ENCODE measurements around the gene HPS3. TPM values are rescaled to one million over a fixed set of nuclear protein-coding genes. Genes with fewer than 3 reads are reported as not detected.
A peak's percentile ranks its signal among the peaks of the same experiment; 100 is the strongest.

Gene HPS3
- total and polyA plus RNA-seq, 4 donors = 4.4 to 9.9 (median 7.7) TPM

DNA sequence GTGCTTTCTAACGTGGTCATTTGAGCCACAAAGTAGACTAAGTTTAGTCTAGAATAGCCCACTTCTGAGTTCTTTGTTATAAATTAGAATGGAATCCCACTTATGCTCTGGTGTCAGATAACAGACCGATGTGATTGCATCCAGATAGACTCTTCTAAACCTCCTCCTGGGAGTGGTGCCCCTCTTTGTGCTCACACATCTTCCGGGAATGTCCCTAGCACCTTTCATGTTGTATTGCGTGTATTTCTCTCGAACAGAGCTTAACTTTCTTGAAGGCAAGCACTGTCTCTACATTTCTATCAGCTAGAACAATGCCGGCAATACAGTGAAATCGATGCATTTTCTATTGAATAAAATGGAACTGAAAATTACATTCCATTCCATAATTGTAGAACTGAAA, 69.2 kb downstream of the HPS3 start (continued):
- TF ChIP-seq TAF1 (conservative IDR thresholded peaks at IDR 0.05) (no peak), ATF3 (IDR thresholded peaks at IDR 0.05) (no peak), MAX (IDR thresholded peaks at IDR 0.05) (no peak), RAD21 (IDR thresholded peaks at IDR 0.05) (no peak)

DNA sequence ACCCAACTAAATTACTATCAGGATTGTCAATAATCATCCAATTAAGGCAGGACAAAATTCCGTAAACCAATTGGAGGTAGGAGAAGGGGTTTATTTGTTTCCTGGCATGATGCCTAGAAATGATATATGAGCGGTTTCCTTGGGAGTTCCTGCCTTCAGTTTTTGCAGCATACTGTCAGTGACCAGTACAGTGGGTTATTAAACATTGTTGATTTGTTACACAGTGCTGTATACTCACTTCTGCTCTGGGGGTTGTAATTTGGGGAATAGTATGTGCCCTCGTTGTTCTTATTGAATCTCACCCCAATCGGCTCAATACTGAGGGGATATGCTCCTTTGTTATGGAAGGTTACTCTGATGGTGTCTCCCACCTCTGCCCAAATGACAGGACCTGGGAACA, 70.0 kb downstream of the HPS3 start:
- no peak for TF ChIP-seq HNF4A (conservative IDR thresholded peaks at IDR 0.05)
- TF ChIP-seq RAD21 (IDR thresholded peaks at IDR 0.05) = no peak
- TF ChIP-seq, protein P1, sequence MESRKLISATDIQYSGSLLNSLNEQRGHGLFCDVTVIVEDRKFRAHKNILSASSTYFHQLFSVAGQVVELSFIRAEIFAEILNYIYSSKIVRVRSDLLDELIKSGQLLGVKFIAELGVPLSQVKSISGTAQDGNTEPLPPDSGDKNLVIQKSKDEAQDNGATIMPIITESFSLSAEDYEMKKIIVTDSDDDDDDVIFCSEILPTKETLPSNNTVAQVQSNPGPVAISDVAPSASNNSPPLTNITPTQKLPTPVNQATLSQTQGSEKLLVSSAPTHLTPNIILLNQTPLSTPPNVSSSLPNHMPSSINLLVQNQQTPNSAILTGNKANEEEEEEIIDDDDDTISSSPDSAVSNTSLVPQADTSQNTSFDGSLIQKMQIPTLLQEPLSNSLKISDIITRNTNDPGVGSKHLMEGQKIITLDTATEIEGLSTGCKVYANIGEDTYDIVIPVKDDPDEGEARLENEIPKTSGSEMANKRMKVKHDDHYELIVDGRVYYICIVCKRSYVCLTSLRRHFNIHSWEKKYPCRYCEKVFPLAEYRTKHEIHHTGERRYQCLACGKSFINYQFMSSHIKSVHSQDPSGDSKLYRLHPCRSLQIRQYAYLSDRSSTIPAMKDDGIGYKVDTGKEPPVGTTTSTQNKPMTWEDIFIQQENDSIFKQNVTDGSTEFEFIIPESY (IDR thresholded peaks at IDR 0.05) = peak; percentile 12
- WGBS = 54% methylated on average over 4 of the region's 4 CpGs
- peak overlapping the region in 1 of 2 donors; percentile 40 for H3K27ac ChIP-seq (ENCODE audit: low read depth in 1 of 2, low read length in 2 of 2)
- peaks cover 0 to 4% (median 2%) of the 10 kb centered on the region in 4 donors for H3K4me1 ChIP-seq (ENCODE audit: control insufficient read depth in 4 of 4, insufficient read depth in 4 of 4, low read length in 3 of 4)
- no peak overlapping the region for H3K9ac ChIP-seq (ENCODE audit: low read depth in 1 of 2, low read length in 2 of 2)
- DNase-seq (ENCODE audit: low spot score) = no peak
- H3K36me3 ChIP-seq (ENCODE audit: control insufficient read depth in 4 of 4, insufficient read depth in 3 of 4, low read depth in 1 of 4, low read length in 3 of 4) = peaks cover 8 to 62% (median 56%) of the 10 kb centered on the region in 4 donors
- H3K4me3 ChIP-seq (ENCODE audit: low read depth in 1 of 3, low read length in 3 of 3) = no peak overlapping the region
- H3K9me3 ChIP-seq (ENCODE audit: control insufficient read depth in 4 of 4, low read length in 3 of 4) = no peaks in the 10 kb centered on the region
- no peaks in the 10 kb centered on the region for H3K27me3 ChIP-seq (ENCODE audit: control insufficient read depth in 4 of 4, insufficient read depth in 4 of 4, low read length in 3 of 4)

- no peak for DNase-seq (ENCODE audit: low spot score)
- Histone ChIP-seq H3K27ac (ENCODE audit: low read depth in 1 of 2, low read length in 2 of 2) (peak overlapping the region in 1 of 2 donors; percentile 16), H3K36me3 (ENCODE audit: control insufficient read depth in 4 of 4, insufficient read depth in 3 of 4, low read depth in 1 of 4, low read length in 3 of 4) (peaks cover 11 to 79% (median 61%) of the 10 kb centered on the region in 4 donors), H3K4me3 (ENCODE audit: low read depth in 1 of 3, low read length in 3 of 3) (no peak overlapping the region), H3K9ac (ENCODE audit: low read depth in 1 of 2, low read length in 2 of 2) (no peak overlapping the region), H3K9me3 (ENCODE audit: control insufficient read depth in 4 of 4, low read length in 3 of 4) (no peaks in the 10 kb centered on the region), H3K27me3 (ENCODE audit: control insufficient read depth in 4 of 4, insufficient read depth in 4 of 4, low read length in 3 of 4) (no peaks in the 10 kb centered on the region), H3K4me1 (ENCODE audit: control insufficient read depth in 4 of 4, insufficient read depth in 4 of 4, low read length in 3 of 4) (peaks cover 0 to 4% (median 2%) of the 10 kb centered on the region in 4 donors)
- TF ChIP-seq EGR1 (IDR thresholded peaks at IDR 0.05; ENCODE audit: low read depth in 2 of 2) (no peak), TAF1 (conservative IDR thresholded peaks at IDR 0.05) (no peak), RAD21 (IDR thresholded peaks at IDR 0.05) (no peak), MAX (IDR thresholded peaks at IDR 0.05) (no peak), YY1 (IDR thresholded peaks at IDR 0.05) (no peak), ATF3 (IDR thresholded peaks at IDR 0.05) (no peak), HNF4G (IDR thresholded peaks at IDR 0.05) (no peak), JUND (IDR thresholded peaks at IDR 0.05) (no peak), FOXA1 (IDR thresholded peaks at IDR 0.05) (no peak), RXRA (IDR thresholded peaks at IDR 0.05) (no peak)
- TF ChIP-seq, protein P1 (IDR thresholded peaks at IDR 0.05) = no peak
- TF ChIP-seq, protein P2, sequence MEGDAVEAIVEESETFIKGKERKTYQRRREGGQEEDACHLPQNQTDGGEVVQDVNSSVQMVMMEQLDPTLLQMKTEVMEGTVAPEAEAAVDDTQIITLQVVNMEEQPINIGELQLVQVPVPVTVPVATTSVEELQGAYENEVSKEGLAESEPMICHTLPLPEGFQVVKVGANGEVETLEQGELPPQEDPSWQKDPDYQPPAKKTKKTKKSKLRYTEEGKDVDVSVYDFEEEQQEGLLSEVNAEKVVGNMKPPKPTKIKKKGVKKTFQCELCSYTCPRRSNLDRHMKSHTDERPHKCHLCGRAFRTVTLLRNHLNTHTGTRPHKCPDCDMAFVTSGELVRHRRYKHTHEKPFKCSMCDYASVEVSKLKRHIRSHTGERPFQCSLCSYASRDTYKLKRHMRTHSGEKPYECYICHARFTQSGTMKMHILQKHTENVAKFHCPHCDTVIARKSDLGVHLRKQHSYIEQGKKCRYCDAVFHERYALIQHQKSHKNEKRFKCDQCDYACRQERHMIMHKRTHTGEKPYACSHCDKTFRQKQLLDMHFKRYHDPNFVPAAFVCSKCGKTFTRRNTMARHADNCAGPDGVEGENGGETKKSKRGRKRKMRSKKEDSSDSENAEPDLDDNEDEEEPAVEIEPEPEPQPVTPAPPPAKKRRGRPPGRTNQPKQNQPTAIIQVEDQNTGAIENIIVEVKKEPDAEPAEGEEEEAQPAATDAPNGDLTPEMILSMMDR (IDR thresholded peaks at IDR 0.05; ENCODE audit: low read depth, low read length, missing input control) = no peak
- WGBS = 81% methylated on average over 3 of the region's 3 CpGs
Observed at GRCh38 chr3:149203758-149204157, 74.3 kb downstream of the HPS3 start.
